SKM-1 treated with dmso at 0.1 percent for 144 hours (cell line): ENCODE measurements around the gene AOPEP.
"Not testable (repeated sequence)": the region's sequence is repeated elsewhere in the genome, so short reads cannot be mapped to it uniquely, and the experiment has no call there.

Experiments
- DNase-seq: peaks from one replicate; lab custom pipeline; 2025; ENCODE audit not compliant: unreplicated experiment; lab: John Stamatoyannopoulos, UW

AOPEP gene

GRCh38 chr9:94867281-94867841 lies 140.9 kb downstream of the AOPEP start:
- DNase-seq: no peak

GRCh38 chr9:94867842-94868312 lies 141.4 kb downstream of the AOPEP start:
- DNase-seq: no peak

GRCh38 chr9:94868464-94868863 lies 142.0 kb downstream of the AOPEP start:
- DNase-seq: no peak

GRCh38 chr9:94869415-94869843 lies 142.9 kb downstream of the AOPEP start:
- DNase-seq: no peak

- DNase-seq: no peak
These were observed 143.9 kb downstream of the AOPEP start for GRCh38 chr9:94870465-94870792.

- DNase-seq: no peak
These were observed 144.5 kb downstream of the AOPEP start for GRCh38 chr9:94870793-94871558.

- no peak for DNase-seq
These were observed 145.8 kb downstream of the AOPEP start for GRCh38 chr9:94872083-94872833.

GRCh38 chr9:94872891-94873511 lies 146.5 kb downstream of the AOPEP start:
- DNase-seq: no peak

GRCh38 chr9:94874316-94874715 lies 147.8 kb downstream of the AOPEP start:
- no peak for DNase-seq

- DNase-seq: no peak
These were observed 149.0 kb downstream of the AOPEP start for GRCh38 chr9:94875300-94876020.

- not testable (repeated sequence) for DNase-seq
These were observed 152.3 kb downstream of the AOPEP start for GRCh38 chr9:94878804-94879203.

GRCh38 chr9:94879230-94879629 lies 152.7 kb downstream of the AOPEP start:
- no peak for DNase-seq

- DNase-seq: no peak
These were observed 154.5 kb downstream of the AOPEP start for GRCh38 chr9:94881023-94881422.

GRCh38 chr9:94881454-94881853 lies 155.0 kb downstream of the AOPEP start:
- DNase-seq: no peak

GRCh38 chr9:94881940-94882339 lies 155.4 kb downstream of the AOPEP start:
- DNase-seq: no peak

- DNase-seq: no peak
These were observed 156.6 kb downstream of the AOPEP start for GRCh38 chr9:94882966-94883641.

- DNase-seq: no peak
These were observed 159.5 kb downstream of the AOPEP start for GRCh38 chr9:94885854-94886447.

- no peak for DNase-seq
These were observed 161.2 kb downstream of the AOPEP start for GRCh38 chr9:94887721-94888120.

- no peak for DNase-seq
These were observed 162.3 kb downstream of the AOPEP start for GRCh38 chr9:94888775-94889174.

- no peak for DNase-seq
These were observed 163.1 kb downstream of the AOPEP start for GRCh38 chr9:94889628-94890027.
